Measurements from ENCODE around the gene LHX3.

DNA sequence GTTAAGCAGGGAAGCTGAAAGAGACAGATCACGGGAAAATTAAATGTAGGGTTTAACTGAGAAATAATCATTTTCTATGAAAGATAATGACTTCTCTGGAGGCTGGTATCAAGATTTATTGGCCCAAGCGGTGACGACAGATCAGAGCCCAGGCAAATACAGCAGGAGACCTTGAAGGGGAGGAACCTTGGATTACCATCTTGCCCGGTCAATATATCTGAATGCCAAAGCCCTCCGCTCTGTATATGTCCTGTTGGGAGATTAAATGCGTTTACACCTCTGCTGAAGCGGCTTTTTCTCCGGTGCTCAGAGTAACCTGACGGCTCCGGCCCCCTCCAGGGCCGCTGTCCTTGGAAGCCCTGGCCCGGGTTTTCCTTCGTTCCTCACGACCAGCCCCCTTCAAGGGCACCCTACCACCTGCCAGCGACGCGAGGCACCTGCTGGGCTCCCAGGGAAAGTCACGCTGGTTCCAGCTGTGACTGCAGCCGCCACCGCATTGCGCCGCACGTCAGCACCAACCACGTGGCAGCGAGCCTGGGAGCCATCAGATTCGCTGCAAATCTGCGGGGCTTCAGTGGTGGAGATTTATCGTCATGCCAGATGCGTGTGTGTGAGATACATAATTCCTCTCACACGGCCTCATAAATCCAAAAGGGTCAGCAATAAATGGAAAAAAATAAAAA, 45.1 kb upstream of the LHX3 start:
- TF ChIP-seq, protein P1, sequence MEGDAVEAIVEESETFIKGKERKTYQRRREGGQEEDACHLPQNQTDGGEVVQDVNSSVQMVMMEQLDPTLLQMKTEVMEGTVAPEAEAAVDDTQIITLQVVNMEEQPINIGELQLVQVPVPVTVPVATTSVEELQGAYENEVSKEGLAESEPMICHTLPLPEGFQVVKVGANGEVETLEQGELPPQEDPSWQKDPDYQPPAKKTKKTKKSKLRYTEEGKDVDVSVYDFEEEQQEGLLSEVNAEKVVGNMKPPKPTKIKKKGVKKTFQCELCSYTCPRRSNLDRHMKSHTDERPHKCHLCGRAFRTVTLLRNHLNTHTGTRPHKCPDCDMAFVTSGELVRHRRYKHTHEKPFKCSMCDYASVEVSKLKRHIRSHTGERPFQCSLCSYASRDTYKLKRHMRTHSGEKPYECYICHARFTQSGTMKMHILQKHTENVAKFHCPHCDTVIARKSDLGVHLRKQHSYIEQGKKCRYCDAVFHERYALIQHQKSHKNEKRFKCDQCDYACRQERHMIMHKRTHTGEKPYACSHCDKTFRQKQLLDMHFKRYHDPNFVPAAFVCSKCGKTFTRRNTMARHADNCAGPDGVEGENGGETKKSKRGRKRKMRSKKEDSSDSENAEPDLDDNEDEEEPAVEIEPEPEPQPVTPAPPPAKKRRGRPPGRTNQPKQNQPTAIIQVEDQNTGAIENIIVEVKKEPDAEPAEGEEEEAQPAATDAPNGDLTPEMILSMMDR (IDR thresholded peaks at IDR 0.05) = no peak
- TF ChIP-seq POLR2A (IDR thresholded peaks at IDR 0.05) = no peak
- no peak for TF ChIP-seq POLR2AphosphoS5 (IDR thresholded peaks at IDR 0.05)

All from prostate gland (tissue), 2 donors.